Prostate gland (tissue), 2 donors: ENCODE measurements around the gene SLC35F3.

Experiments used
- CTCF ChIP-seq, 4 experiments: fragments of 200-600 bp in 2 of 4; fragments of 450-650 bp in 2 of 4; sonication (generic) in 2 of 4; IDR thresholded peaks; 1 replicate in 3 of 4; 2 replicates in 1 of 4; pipeline ENCODE4 v1.5.1; 2016 to 2019; ENCODE audit warnings: antibody characterized with exemption in 4 of 4, mild to moderate bottlenecking in 2 of 4, moderate library complexity in 2 of 4
- POLR2AphosphoS5 ChIP-seq: sonication (generic); formaldehyde crosslinking; IDR thresholded peaks from one replicate; pipeline ENCODE4 v1.6.1; 2017; ENCODE audit warnings: antibody characterized with exemption

- TF ChIP-seq CTCF (IDR thresholded peaks at IDR 0.05) (no peak), POLR2AphosphoS5 (no peak)
These were observed 117.8 kb downstream of the SLC35F3 start for GRCh38 chr1:234022302-234022701.
